Esophagus mucosa (tissue), 1 donor: ENCODE results near the gene MFAP4. TPM values are rescaled to one million over a fixed set of nuclear protein-coding genes. Genes with fewer than 3 reads are reported as not detected.

ENCODE experiments used
- ATAC-seq: fragments of 200-7000 bp; cut with Tn5 transposase; one replicate; pipeline ENCODE4 v1.9.1; 2020
- total RNA-seq: library from RNA; stranded (reverse); gene quantifications from one replicate; pipeline ENCODE4 v1.2.4, GENCODE V29; 2023
- donor health status: DM: yes; HTN: yes; CAD: no.

Gene MFAP4
- total RNA-seq, 1 donor from 2014 or later = 5.2 TPM

GRCh38 chr17:19347323-19348080, 39.5 kb downstream of the MFAP4 start:
- ATAC-seq = peak; percentile 9

GRCh38 chr17:19346351-19347255, 40.4 kb downstream of the MFAP4 start:
- peak; percentile 54 for ATAC-seq

- ATAC-seq = no peak
Measured at GRCh38 chr17:19345486-19346350, 41.3 kb downstream of the MFAP4 start.

- no peak for ATAC-seq
Measured at GRCh38 chr17:19345067-19345460, 41.9 kb downstream of the MFAP4 start.

- no peak for ATAC-seq
Measured at GRCh38 chr17:19344311-19345066, 42.5 kb downstream of the MFAP4 start.

- no peak for ATAC-seq
Measured at GRCh38 chr17:19343671-19344151, 43.3 kb downstream of the MFAP4 start.

- no peak for ATAC-seq
Measured at GRCh38 chr17:19343256-19343630, 43.7 kb downstream of the MFAP4 start.

GRCh38 chr17:19342611-19343255, 44.3 kb downstream of the MFAP4 start:
- ATAC-seq = no peak

GRCh38 chr17:19341641-19342610, 45.1 kb downstream of the MFAP4 start:
- peak; percentile 6 for ATAC-seq

GRCh38 chr17:19341211-19341631, 45.8 kb downstream of the MFAP4 start:
- no peak for ATAC-seq

- ATAC-seq = no peak
Measured at GRCh38 chr17:19339341-19339815, 47.6 kb downstream of the MFAP4 start.

- ATAC-seq = peak; percentile 55
Measured at GRCh38 chr17:19338031-19338990, 48.7 kb downstream of the MFAP4 start.

- no peak for ATAC-seq
Measured at GRCh38 chr17:19337712-19338023, 49.3 kb downstream of the MFAP4 start.

- no peak for ATAC-seq
Measured at GRCh38 chr17:19336938-19337711, 49.9 kb downstream of the MFAP4 start.

- no peak for ATAC-seq
Measured at GRCh38 chr17:19335951-19336631, 50.9 kb downstream of the MFAP4 start.

- no peak for ATAC-seq
Measured at GRCh38 chr17:19334331-19334730, 52.7 kb downstream of the MFAP4 start.

- no peak for ATAC-seq
Measured at GRCh38 chr17:19333736-19334290, 53.2 kb downstream of the MFAP4 start.
